ENCODE measurements around the gene MACROH2A2.

DNA sequence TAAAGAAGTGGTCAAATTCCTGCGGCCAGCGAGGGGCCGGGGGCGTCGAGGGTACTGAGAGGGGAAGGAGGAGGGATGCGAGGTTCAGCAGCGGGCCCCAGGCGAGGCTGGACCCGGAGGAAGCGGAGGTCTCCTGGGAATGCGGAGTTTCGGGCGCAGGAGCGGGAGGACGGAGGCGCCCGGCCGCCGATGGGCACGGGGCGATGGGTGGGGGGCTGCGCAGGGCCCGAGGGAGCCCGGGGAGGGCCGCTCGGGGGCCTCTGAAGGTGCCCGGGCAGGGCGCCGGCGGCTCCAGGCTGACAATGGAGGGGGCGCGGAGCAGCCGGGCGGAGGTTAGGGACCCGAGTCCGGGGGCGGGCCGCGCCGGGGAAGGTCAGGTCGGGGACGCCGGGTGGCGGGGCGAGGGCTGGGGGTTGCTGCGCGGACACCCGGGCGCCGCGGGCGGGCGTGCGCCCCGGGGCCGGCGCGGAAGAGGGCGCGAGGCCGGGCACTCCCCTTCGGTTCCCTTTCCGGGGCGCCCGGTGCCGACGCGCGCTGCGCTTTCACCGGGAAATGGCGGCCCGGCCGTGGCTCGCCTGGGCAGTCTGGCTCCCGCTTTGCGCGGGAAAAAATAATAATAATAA is 683 bp downstream of the MACROH2A2 start:
- TF ChIP-seq, protein P1, sequence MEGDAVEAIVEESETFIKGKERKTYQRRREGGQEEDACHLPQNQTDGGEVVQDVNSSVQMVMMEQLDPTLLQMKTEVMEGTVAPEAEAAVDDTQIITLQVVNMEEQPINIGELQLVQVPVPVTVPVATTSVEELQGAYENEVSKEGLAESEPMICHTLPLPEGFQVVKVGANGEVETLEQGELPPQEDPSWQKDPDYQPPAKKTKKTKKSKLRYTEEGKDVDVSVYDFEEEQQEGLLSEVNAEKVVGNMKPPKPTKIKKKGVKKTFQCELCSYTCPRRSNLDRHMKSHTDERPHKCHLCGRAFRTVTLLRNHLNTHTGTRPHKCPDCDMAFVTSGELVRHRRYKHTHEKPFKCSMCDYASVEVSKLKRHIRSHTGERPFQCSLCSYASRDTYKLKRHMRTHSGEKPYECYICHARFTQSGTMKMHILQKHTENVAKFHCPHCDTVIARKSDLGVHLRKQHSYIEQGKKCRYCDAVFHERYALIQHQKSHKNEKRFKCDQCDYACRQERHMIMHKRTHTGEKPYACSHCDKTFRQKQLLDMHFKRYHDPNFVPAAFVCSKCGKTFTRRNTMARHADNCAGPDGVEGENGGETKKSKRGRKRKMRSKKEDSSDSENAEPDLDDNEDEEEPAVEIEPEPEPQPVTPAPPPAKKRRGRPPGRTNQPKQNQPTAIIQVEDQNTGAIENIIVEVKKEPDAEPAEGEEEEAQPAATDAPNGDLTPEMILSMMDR (conservative IDR thresholded peaks at IDR 0.05 in 1 of 2, IDR thresholded peaks at IDR 0.05 in 1 of 2; ENCODE audit: extremely low read depth in 1 of 2, insufficient read depth in 1 of 2, low read depth in 1 of 2, low read length in 2 of 2): no peak
- TF ChIP-seq EZH2 (IDR thresholded peaks at IDR 0.05; ENCODE audit: borderline replicate concordance, low read length): no peak

Measured in mammary epithelial cell (primary cell).